ENCODE results near the gene RBBP5.

Gene RBBP5

DNA sequence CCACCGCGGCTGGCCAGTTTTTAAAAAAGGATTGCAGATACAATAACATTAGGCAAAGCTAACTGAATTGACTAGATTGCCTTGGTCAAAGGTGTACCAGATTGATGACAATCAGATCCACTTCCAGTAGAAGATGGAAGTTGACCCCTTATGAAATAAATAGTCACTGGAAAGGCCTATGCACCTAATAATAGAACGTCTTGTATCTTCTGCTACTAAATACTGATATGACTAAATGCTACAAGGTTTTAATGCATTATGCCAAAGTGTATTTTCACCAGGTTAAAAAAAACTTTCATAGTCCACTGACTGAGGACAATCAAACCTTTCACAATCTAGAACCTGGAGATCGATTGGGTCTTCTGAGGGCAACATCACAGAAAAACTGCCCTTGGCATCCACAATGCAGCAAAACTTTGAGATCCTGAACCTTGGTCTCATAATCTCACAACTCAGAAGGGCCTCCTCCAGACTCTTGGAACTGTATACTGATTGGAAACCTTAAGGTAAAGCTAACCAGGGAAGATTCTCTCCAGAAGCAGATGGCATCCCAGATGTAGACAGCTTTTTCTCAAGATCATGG lies 7.8 kb upstream of the RBBP5 start:
- no peak overlapping the region for H3K4me3 ChIP-seq (ENCODE audit: low read depth, low read length)
- TF ChIP-seq, protein P1, sequence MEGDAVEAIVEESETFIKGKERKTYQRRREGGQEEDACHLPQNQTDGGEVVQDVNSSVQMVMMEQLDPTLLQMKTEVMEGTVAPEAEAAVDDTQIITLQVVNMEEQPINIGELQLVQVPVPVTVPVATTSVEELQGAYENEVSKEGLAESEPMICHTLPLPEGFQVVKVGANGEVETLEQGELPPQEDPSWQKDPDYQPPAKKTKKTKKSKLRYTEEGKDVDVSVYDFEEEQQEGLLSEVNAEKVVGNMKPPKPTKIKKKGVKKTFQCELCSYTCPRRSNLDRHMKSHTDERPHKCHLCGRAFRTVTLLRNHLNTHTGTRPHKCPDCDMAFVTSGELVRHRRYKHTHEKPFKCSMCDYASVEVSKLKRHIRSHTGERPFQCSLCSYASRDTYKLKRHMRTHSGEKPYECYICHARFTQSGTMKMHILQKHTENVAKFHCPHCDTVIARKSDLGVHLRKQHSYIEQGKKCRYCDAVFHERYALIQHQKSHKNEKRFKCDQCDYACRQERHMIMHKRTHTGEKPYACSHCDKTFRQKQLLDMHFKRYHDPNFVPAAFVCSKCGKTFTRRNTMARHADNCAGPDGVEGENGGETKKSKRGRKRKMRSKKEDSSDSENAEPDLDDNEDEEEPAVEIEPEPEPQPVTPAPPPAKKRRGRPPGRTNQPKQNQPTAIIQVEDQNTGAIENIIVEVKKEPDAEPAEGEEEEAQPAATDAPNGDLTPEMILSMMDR (IDR thresholded peaks at IDR 0.05; ENCODE audit: insufficient read depth, low read depth, low read length, missing control alignments): no peak
- no peak for DNase-seq (ENCODE audit: low read depth)

DNA sequence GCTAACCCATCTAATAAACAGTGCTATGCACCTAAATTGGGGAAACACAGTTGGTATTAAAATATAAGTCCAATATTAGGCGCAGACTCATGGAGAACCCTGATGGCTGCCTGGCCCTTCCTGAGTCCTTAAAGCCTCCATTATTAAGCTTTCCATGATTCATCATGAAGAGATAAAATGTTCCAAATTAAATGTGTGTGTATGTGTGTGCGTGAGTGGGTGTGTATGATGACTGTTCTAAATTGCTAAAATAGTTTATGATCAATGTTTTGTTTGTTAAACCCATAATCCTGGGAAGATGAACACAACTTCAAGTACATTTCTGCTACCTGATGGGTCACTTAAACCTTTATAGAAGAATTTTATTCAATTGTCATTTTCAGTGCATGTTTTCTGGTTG lies 6.3 kb upstream of the RBBP5 start:
- no peak overlapping the region for H3K4me3 ChIP-seq (ENCODE audit: low read depth, low read length)
- no peak for DNase-seq (ENCODE audit: low read depth)
- TF ChIP-seq, protein P1 (IDR thresholded peaks at IDR 0.05; ENCODE audit: insufficient read depth, low read depth, low read length, missing control alignments): no peak

- no peak for DNase-seq (ENCODE audit: low read depth)
- TF ChIP-seq, protein P1 (IDR thresholded peaks at IDR 0.05; ENCODE audit: insufficient read depth, low read depth, low read length, missing control alignments): no peak
- no peak overlapping the region for H3K4me3 ChIP-seq (ENCODE audit: low read depth, low read length)
Observed at GRCh38 chr1:205127646-205128045, 5.9 kb upstream of the RBBP5 start.

GRCh38 chr1:205124726-205125125 lies 2.9 kb upstream of the RBBP5 start:
- no peak overlapping the region for H3K4me3 ChIP-seq (ENCODE audit: low read depth, low read length)
- TF ChIP-seq, protein P1 (IDR thresholded peaks at IDR 0.05; ENCODE audit: insufficient read depth, low read depth, low read length, missing control alignments): no peak
- DNase-seq (ENCODE audit: low read depth): peak; percentile 45

GRCh38 chr1:205122489-205122882 lies 708 bp upstream of the RBBP5 start:
- TF ChIP-seq, protein P1 (IDR thresholded peaks at IDR 0.05; ENCODE audit: insufficient read depth, low read depth, low read length, missing control alignments): no peak
- no peak for DNase-seq (ENCODE audit: low read depth)
- peak overlapping the region; percentile 85 for H3K4me3 ChIP-seq (ENCODE audit: low read depth, low read length)

DNA sequence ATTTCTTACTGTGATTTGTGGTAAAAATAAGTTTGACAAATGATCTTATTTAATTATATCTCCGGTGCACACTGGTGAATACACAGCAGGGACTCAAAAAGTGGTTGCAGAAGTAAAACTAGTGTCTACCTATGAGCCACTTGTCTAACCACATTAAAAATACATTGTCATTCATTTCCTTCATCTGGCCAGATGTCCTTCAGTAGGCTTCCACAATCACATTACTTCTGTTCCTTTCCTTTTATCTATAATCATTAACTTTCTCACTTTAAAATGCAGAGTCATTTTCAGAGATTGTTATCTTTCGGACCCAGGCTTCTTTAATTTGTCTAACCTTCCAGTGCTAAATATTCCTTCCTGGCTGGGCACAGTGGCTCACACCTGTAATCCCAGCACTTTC lies 3.0 kb downstream of the RBBP5 start:
- H3K4me3 ChIP-seq (ENCODE audit: low read depth, low read length): no peak overlapping the region
- no peak for DNase-seq (ENCODE audit: low read depth)
- TF ChIP-seq, protein P1 (IDR thresholded peaks at IDR 0.05; ENCODE audit: insufficient read depth, low read depth, low read length, missing control alignments): no peak

- DNase-seq (ENCODE audit: low read depth): no peak
- H3K4me3 ChIP-seq (ENCODE audit: low read depth, low read length): no peak overlapping the region
- TF ChIP-seq, protein P1 (IDR thresholded peaks at IDR 0.05; ENCODE audit: insufficient read depth, low read depth, low read length, missing control alignments): no peak
Observed at GRCh38 chr1:205111354-205111753, 10.4 kb downstream of the RBBP5 start.

Data from GM12865 (cell line).